Gastrocnemius medialis (tissue), 4 donors: Measurements from ENCODE around the gene MAD1L1. TPM values are rescaled to one million over a fixed set of nuclear protein-coding genes. Genes with fewer than 3 reads are reported as not detected.

Experiments used
- ATAC-seq, 2 donors: fragments of 150-250 bp; one replicate each; pipeline ENCODE4 v1.9.1; 2016
- DNase-seq, 2 donors: peaks; one replicate each; pipeline ENCODE4 v3.0.0-alpha.2; 2019
- H3K27ac ChIP-seq, 4 donors: fragments of 200-600 bp; sonication (generic); 1 replicate in 1 of 4; 2 replicates in 3 of 4; pipeline ENCODE4 v1.5.1; 2016 to 2018; ENCODE audit warnings: mild to moderate bottlenecking in 2 of 4, moderate library complexity in 1 of 4
- H3K27me3 ChIP-seq, 3 donors: fragments of 200-600 bp; sonication (generic) in 2 of 3; 1 replicate in 1 of 3; 2 replicates in 2 of 3; pipeline versions ENCODE4 v1.5.1 to v1.6.0; 2016 to 2019; ENCODE audit warnings: mild to moderate bottlenecking in 1 of 3, moderate library complexity in 1 of 3
- H3K36me3 ChIP-seq, 2 donors: fragments of 200-600 bp; sonication (generic) in 1 of 2; one replicate each; pipeline ENCODE4 v1.5.1; 2017 to 2018
- H3K4me1 ChIP-seq, 2 donors: fragments of 200-600 bp; sonication (generic) in 1 of 2; one replicate each; pipeline ENCODE4 v1.5.1; 2016 to 2017; ENCODE audit warnings: mild to moderate bottlenecking in 2 of 2
- H3K4me3 ChIP-seq, 4 donors: fragments of 200-600 bp; sonication (generic) in 3 of 4; 1 replicate in 1 of 4; 2 replicates in 3 of 4; pipeline ENCODE4 v1.5.1; 2016 to 2019; ENCODE audit warnings: mild to moderate bottlenecking in 2 of 4
- H3K9me3 ChIP-seq, 3 donors: fragments of 200-600 bp; sonication (generic) in 2 of 3; 1 replicate in 1 of 3; 2 replicates in 2 of 3; pipeline ENCODE4 v1.5.1; 2016 to 2019
- CTCF ChIP-seq, 5 experiments: fragments of 450-650 bp in 3 of 5; fragments of 200-600 bp in 2 of 5; sonication (generic) in 2 of 5; IDR thresholded peaks in 4 of 5; conservative IDR thresholded peaks in 1 of 5; 1 replicate in 4 of 5; 2 replicates in 1 of 5; pipeline ENCODE4 v1.5.1; 2016 to 2019; ENCODE audit warnings: antibody characterized with exemption in 5 of 5, mild to moderate bottlenecking in 3 of 5, moderate library complexity in 3 of 5
- POLR2A ChIP-seq, 2 donors: fragments of 450-650 bp; IDR thresholded peaks; one replicate each; pipeline ENCODE4 v1.6.1; 2017; ENCODE audit warnings: antibody characterized with exemption in 2 of 2, mild to moderate bottlenecking in 2 of 2, moderate library complexity in 2 of 2
- in situ Hi-C, 4 donors: fragments of 200-750 bp; cut with MboI; loops; one replicate each; pipeline versions ENCODE4 v1.15.0 to v1.8.0; 2017; ENCODE audit warnings: low sequenced_read_pairs in 4 of 4
- intact Hi-C: fragments of 100-400 bp; cut with DNase I; formaldehyde crosslinking; loops from one replicate; pipeline ENCODE4 v1.15.1; 2023; ENCODE audit warnings: low total_unique reads
- total RNA-seq, 4 donors: library from RNA; depleted of rRNA; stranded (reverse); fragments of >200 nt; gene quantifications; one replicate each; pipeline versions ENCODE4 v1.1.0 to v1.2.3, GENCODE V29; 2016

The MAD1L1 gene
- total RNA-seq, 4 donors from 2014 or later: 19.7 to 32.4 (median 22.7) TPM

GRCh38 chr7:2044883-2045471 lies 187.8 kb downstream of the MAD1L1 start:
- no peak for DNase-seq
- Histone ChIP-seq H3K27me3 (no peaks in the 10 kb centered on the region), H3K9me3 (no peaks in the 10 kb centered on the region), H3K4me1 (no peaks in the 10 kb centered on the region), H3K36me3 (no peaks in the 10 kb centered on the region), H3K4me3 (no peak overlapping the region), H3K27ac (no peak overlapping the region)
- intact Hi-C loops (no loop called here), in situ Hi-C loops (no loop called here)
- no peak for ATAC-seq
- TF ChIP-seq POLR2A (IDR thresholded peaks at IDR 0.05): no peak
- TF ChIP-seq CTCF (IDR thresholded peaks at IDR 0.05 in 4 of 5, conservative IDR thresholded peaks at IDR 0.05 in 1 of 5): no peak

GRCh38 chr7:2044311-2044882 lies 188.3 kb downstream of the MAD1L1 start:
- no peak for DNase-seq
- Histone ChIP-seq H3K4me3 (no peak overlapping the region), H3K27me3 (no peaks in the 10 kb centered on the region), H3K36me3 (no peaks in the 10 kb centered on the region), H3K4me1 (no peaks in the 10 kb centered on the region), H3K27ac (no peak overlapping the region), H3K9me3 (no peaks in the 10 kb centered on the region)
- in situ Hi-C loops: no loop called here
- no peak for ATAC-seq
- intact Hi-C loops: no loop called here
- TF ChIP-seq CTCF (IDR thresholded peaks at IDR 0.05 in 4 of 5, conservative IDR thresholded peaks at IDR 0.05 in 1 of 5) (no peak), POLR2A (IDR thresholded peaks at IDR 0.05) (no peak)

- Histone ChIP-seq H3K4me3 (no peak overlapping the region), H3K36me3 (no peaks in the 10 kb centered on the region), H3K9me3 (no peaks in the 10 kb centered on the region), H3K4me1 (no peaks in the 10 kb centered on the region), H3K27me3 (no peaks in the 10 kb centered on the region), H3K27ac (no peak overlapping the region)
- intact Hi-C loops: no loop called here
- DNase-seq (no peak), ATAC-seq (no peak)
- TF ChIP-seq CTCF (IDR thresholded peaks at IDR 0.05 in 4 of 5, conservative IDR thresholded peaks at IDR 0.05 in 1 of 5) (no peak), POLR2A (IDR thresholded peaks at IDR 0.05) (no peak)
- in situ Hi-C loops: no loop called here
Observed at GRCh38 chr7:2043316-2044039, 189.3 kb downstream of the MAD1L1 start.

GRCh38 chr7:2042650-2043049 lies 190.1 kb downstream of the MAD1L1 start:
- DNase-seq (no peak), ATAC-seq (no peak)
- no peak overlapping the region for H3K27ac ChIP-seq
- no peaks in the 10 kb centered on the region for H3K36me3 ChIP-seq
- peaks cover 0 to 3% of the 10 kb centered on the region in 2 donors for H3K4me1 ChIP-seq
- in situ Hi-C loops: no loop called here
- no peak overlapping the region for H3K4me3 ChIP-seq
- TF ChIP-seq POLR2A (IDR thresholded peaks at IDR 0.05) (no peak), CTCF (IDR thresholded peaks at IDR 0.05 in 4 of 5, conservative IDR thresholded peaks at IDR 0.05 in 1 of 5) (no peak)
- H3K27me3 ChIP-seq: no peaks in the 10 kb centered on the region
- H3K9me3 ChIP-seq: no peaks in the 10 kb centered on the region
- intact Hi-C loops: no loop called here
